GM23338 (cell line): ENCODE measurements around the gene CD86. TPM values are rescaled to one million over a fixed set of nuclear protein-coding genes. Genes with fewer than 3 reads are reported as not detected.

Experiments
- ATAC-seq: fragments of 200-7000 bp; cut with Tn5 transposase; 3 replicates; pipeline ENCODE4 v1.9.1; 2020
- DNase-seq: peaks from one replicate; pipeline ENCODE4 v3.0.0-alpha.2; 2015; ENCODE audit warnings: low spot score
- H2AFZ ChIP-seq: fragments of 200-600 bp; sonication (generic); 2 replicates; pipeline ENCODE4 v1.8.0; 2016; ENCODE audit warnings: antibody characterized with exemption, mild to moderate bottlenecking, moderate library complexity
- H3F3A ChIP-seq: fragments of 200-600 bp; sonication (generic); replicated peaks from 2 replicates; pipeline ENCODE4 v1.8.0; 2017; ENCODE audit warnings: antibody characterized with exemption, mixed run types, low read depth
- H3K27ac ChIP-seq: fragments of 200-600 bp; sonication (generic); 2 replicates; pipeline ENCODE4 v1.6.1; 2016; ENCODE audit warnings: low read depth
- H3K27me3 ChIP-seq: fragments of 200-600 bp; sonication (generic); 2 replicates; pipeline ENCODE4 v1.8.0; 2016; ENCODE audit warnings: mild to moderate bottlenecking, mixed run types, moderate library complexity; ENCODE audit not compliant: insufficient read depth
- H3K36me3 ChIP-seq: fragments of 200-600 bp; sonication (generic); 2 replicates; pipeline ENCODE4 v1.8.0; 2016; ENCODE audit warnings: mild to moderate bottlenecking; ENCODE audit not compliant: insufficient read depth
- H3K4me1 ChIP-seq: fragments of 200-600 bp; sonication (generic); 2 replicates; pipeline ENCODE4 v1.8.0; 2016; ENCODE audit warnings: mild to moderate bottlenecking, moderate library complexity; ENCODE audit not compliant: insufficient read depth
- H3K4me2 ChIP-seq: fragments of 200-600 bp; sonication (generic); 2 replicates; pipeline ENCODE4 v1.7.1; 2017; ENCODE audit warnings: mixed run types
- H3K4me3 ChIP-seq: fragments of 200-600 bp; sonication (generic); 2 replicates; pipeline ENCODE4 v1.6.1; 2016; ENCODE audit warnings: mixed run types
- H3K79me2 ChIP-seq: fragments of 200-600 bp; sonication (generic); replicated peaks from 2 replicates; pipeline ENCODE4 v1.8.0; 2017; ENCODE audit warnings: mild to moderate bottlenecking; ENCODE audit not compliant: insufficient read depth
- H3K9me2 ChIP-seq: fragments of 200-600 bp; sonication (generic); 2 replicates; pipeline ENCODE4 v1.8.0; 2017; ENCODE audit not compliant: insufficient read depth
- H4K20me1 ChIP-seq: fragments of 200-600 bp; sonication (generic); replicated peaks from 2 replicates; pipeline ENCODE4 v1.8.0; 2017; ENCODE audit warnings: mild to moderate bottlenecking; ENCODE audit not compliant: insufficient read depth
- H3K27ac Mint-ChIP-seq: 2 replicates; pipeline ENCODE4 v1.8.0; 2020; ENCODE audit warnings: inconsistent platforms, mild to moderate bottlenecking, moderate library complexity, mixed read lengths
- H3K27me3 Mint-ChIP-seq: 3 replicates; pipeline ENCODE4 v1.8.0; 2022; ENCODE audit warnings: low read depth, mild to moderate bottlenecking, moderate library complexity, mixed read lengths, inconsistent platforms; ENCODE audit not compliant: insufficient read depth, poor library complexity
- H3K36me3 Mint-ChIP-seq: 3 replicates; pipeline ENCODE4 v1.8.0; 2021; ENCODE audit warnings: low read depth, mild to moderate bottlenecking, inconsistent platforms, moderate library complexity, mixed read lengths
- H3K4me1 Mint-ChIP-seq: 3 replicates; pipeline ENCODE4 v1.8.0; 2020; ENCODE audit warnings: mild to moderate bottlenecking, inconsistent platforms, mixed read lengths
- H3K4me3 Mint-ChIP-seq: 3 replicates; pipeline ENCODE4 v1.8.0; 2021; ENCODE audit warnings: moderate library complexity, mild to moderate bottlenecking, inconsistent platforms, mixed read lengths
- H3K9me3 Mint-ChIP-seq: 3 replicates; pipeline ENCODE4 v1.8.0; 2020; ENCODE audit warnings: moderate library complexity, mild to moderate bottlenecking, inconsistent platforms, mixed read lengths
- CREB1 ChIP-seq: fragments of 250-450 bp; sonication (Bioruptor Pico); IDR thresholded peaks from 2 replicates; pipeline ENCODE4 v1.5.0; 2020; ENCODE audit warnings: low read depth, mild to moderate bottlenecking, moderate library complexity
- CTCF ChIP-seq, 2 experiments: fragments of 200-600 bp in 1 of 2; sonication (generic) in 1 of 2; conservative IDR thresholded peaks; 2 replicates each; pipeline versions ENCODE4 v1.5.1 to v1.6.1; 2016 to 2017; ENCODE audit warnings: antibody characterized with exemption in 2 of 2, low read depth in 2 of 2, mild to moderate bottlenecking in 2 of 2, moderate library complexity in 1 of 2
- ETS1 ChIP-seq: IDR thresholded peaks from 2 replicates; pipeline ENCODE4 v1.6.1; 2016; ENCODE audit warnings: antibody characterized with exemption
- EZH2 ChIP-seq: fragments of 200-600 bp; sonication (generic); IDR thresholded peaks from one replicate; pipeline ENCODE4 v1.8.0; 2017; ENCODE audit warnings: antibody characterized with exemption, mild to moderate bottlenecking, low read depth; ENCODE audit not compliant: unreplicated experiment
- EZH2phosphoT487 ChIP-seq: fragments of 200-600 bp; sonication (generic); IDR thresholded peaks from one replicate; pipeline ENCODE4 v1.8.1; 2018; ENCODE audit warnings: antibody characterized with exemption; ENCODE audit not compliant: unreplicated experiment
- JUNB ChIP-seq: IDR thresholded peaks from one replicate; pipeline ENCODE4 v1.6.1; 2016; ENCODE audit warnings: antibody characterized with exemption; ENCODE audit not compliant: unreplicated experiment
- NANOG ChIP-seq: IDR thresholded peaks from 2 replicates; pipeline ENCODE4 v1.6.1; 2016; ENCODE audit warnings: antibody characterized with exemption, borderline replicate concordance
- POLR2AphosphoS5 ChIP-seq: IDR thresholded peaks from 2 replicates; pipeline ENCODE4 v1.6.1; 2016; ENCODE audit warnings: antibody characterized with exemption, low read depth
- REST ChIP-seq: IDR thresholded peaks from one replicate; pipeline ENCODE4 v1.6.1; 2018; ENCODE audit warnings: antibody characterized with exemption; ENCODE audit not compliant: unreplicated experiment
- STAT1 ChIP-seq: IDR thresholded peaks from one replicate; pipeline ENCODE4 v1.6.1; 2016; ENCODE audit warnings: antibody characterized with exemption; ENCODE audit not compliant: unreplicated experiment
- ZNF114 ChIP-seq: fragments of 250-450 bp; sonication (Bioruptor Pico); IDR thresholded peaks from 2 replicates; pipeline ENCODE4 v1.5.0; 2020; ENCODE audit warnings: mild to moderate bottlenecking, moderate library complexity
- ZNF331 ChIP-seq: fragments of 250-450 bp; sonication (Bioruptor Pico); IDR thresholded peaks from 2 replicates; pipeline ENCODE4 v1.5.0; 2020; ENCODE audit warnings: low read depth, mild to moderate bottlenecking, moderate library complexity
- polyA plus RNA-seq: library from polyadenylated mRNA; unstranded; fragments of >200 nt; fragmentation: Nextera tagmentation; extraction: Ambion mirVana; gene quantifications from 2 replicates; pipeline ENCODE4 v1.2.1, GENCODE V29; 2016
- total RNA-seq: library from RNA; depleted of rRNA; stranded (reverse); fragments of >200 nt; shearing (Covaris generic); gene quantifications from 2 replicates; pipeline ENCODE4 v1.2.3, GENCODE V29; 2014

Gene CD86
- total and polyA plus RNA-seq, 2 experiments from 2014 or later: 0.97 TPM; not detected in 1

- TF ChIP-seq CREB1 (CRISPR knock-in tag): no peak
- no peak for TF ChIP-seq ZNF114 (CRISPR knock-in tag)
- no peak for TF ChIP-seq JUNB
- TF ChIP-seq CTCF (conservative IDR thresholded peaks at IDR 0.05; ENCODE audit: low read depth in 2 of 2): no peak
- TF ChIP-seq POLR2AphosphoS5: no peak
- TF ChIP-seq EZH2phosphoT487: no peak
- no peak for TF ChIP-seq ZNF331 (CRISPR knock-in tag)
- TF ChIP-seq EZH2: no peak
These were observed 27.2 kb downstream of the CD86 start (continued) for GRCh38 chr3:122082357-122082756.

- Histone ChIP-seq H3K27me3 (no peaks in the 10 kb centered on the region), H3F3A (no peaks in the 10 kb centered on the region), H3K4me1 (no peaks in the 10 kb centered on the region), H4K20me1 (no peaks in the 10 kb centered on the region), H3K4me3 (no peak overlapping the region), H3K36me3 (no peaks in the 10 kb centered on the region), H2AFZ (no peak overlapping the region), H3K79me2 (no peaks in the 10 kb centered on the region), H3K4me2 (no peak overlapping the region), H3K27ac (no peak overlapping the region), H3K9me2 (no peaks in the 10 kb centered on the region)
- no peak overlapping the region for H3K4me3 Mint-ChIP-seq
- no peak for ATAC-seq
- peaks cover 2% of the 10 kb centered on the region for H3K27me3 Mint-ChIP-seq
- no peaks in the 10 kb centered on the region for H3K9me3 Mint-ChIP-seq
- H3K4me1 Mint-ChIP-seq: peaks cover 1% of the 10 kb centered on the region; the same call in 1 of the 3 replicates
- DNase-seq: no peak
- H3K27ac Mint-ChIP-seq: no peak overlapping the region
- no peaks in the 10 kb centered on the region for H3K36me3 Mint-ChIP-seq
- TF ChIP-seq JUNB (no peak), ETS1 (no peak), CTCF (conservative IDR thresholded peaks at IDR 0.05; ENCODE audit: low read depth in 2 of 2) (no peak), EZH2phosphoT487 (no peak), STAT1 (no peak), REST (no peak), POLR2AphosphoS5 (no peak), NANOG (no peak), EZH2 (no peak), ZNF114 (CRISPR knock-in tag) (no peak), ZNF331 (CRISPR knock-in tag) (no peak), CREB1 (CRISPR knock-in tag) (no peak)
These were observed 29.6 kb downstream of the CD86 start for GRCh38 chr3:122084799-122085198.
